T-helper 1 cell treated with Interleukin-12 subunit alpha and Interleukin-12 subunit beta and Interleukin-4 antibody, amounts not matched to agents 30 μg/mL and 1 μg/mL, for 36 hours (primary cell): ENCODE measurements around the gene TANK.
"Not testable (repeated sequence)": the region's sequence is repeated elsewhere in the genome, so short reads cannot be mapped to it uniquely, and the experiment has no call there.

Experiments
- H3K27ac Mint-ChIP-seq: one replicate; pipeline ENCODE4 v1.8.0; 2021; ENCODE audit warnings: mild to moderate bottlenecking, mixed read lengths
- H3K27me3 Mint-ChIP-seq: one replicate; pipeline ENCODE4 v1.8.0; 2021; ENCODE audit warnings: low read depth, mixed read lengths
- H3K36me3 Mint-ChIP-seq: one replicate; pipeline ENCODE4 v1.8.0; 2021; ENCODE audit warnings: low read depth, mixed read lengths
- H3K4me1 Mint-ChIP-seq: one replicate; pipeline ENCODE4 v1.8.0; 2021; ENCODE audit warnings: low read depth, mixed read lengths
- H3K4me3 Mint-ChIP-seq: one replicate; pipeline ENCODE4 v1.8.0; 2021; ENCODE audit warnings: mild to moderate bottlenecking, moderate library complexity, mixed read lengths
- H3K9me3 Mint-ChIP-seq: one replicate; pipeline ENCODE4 v1.8.0; 2021; ENCODE audit warnings: mixed read lengths

The TANK gene

GRCh38 chr2:161239326-161240109 is 79.3 kb downstream of the TANK start:
- H3K36me3 Mint-ChIP-seq: peaks cover 11% of the 10 kb centered on the region
- no peaks in the 10 kb centered on the region for H3K9me3 Mint-ChIP-seq
- no peaks in the 10 kb centered on the region for H3K27me3 Mint-ChIP-seq
- peaks cover 38% of the 10 kb centered on the region for H3K4me1 Mint-ChIP-seq
- H3K4me3 Mint-ChIP-seq: no peak overlapping the region
- peak overlapping the region; percentile 26 for H3K27ac Mint-ChIP-seq

- Mint-ChIP-seq H3K27ac (no peak overlapping the region), H3K9me3 (no peaks in the 10 kb centered on the region), H3K27me3 (no peaks in the 10 kb centered on the region), H3K4me1 (peaks cover 42% of the 10 kb centered on the region), H3K4me3 (no peak overlapping the region), H3K36me3 (peaks cover 7% of the 10 kb centered on the region)
Observed at GRCh38 chr2:161241894-161242293, 81.7 kb downstream of the TANK start.

GRCh38 chr2:161243312-161243711 is 83.1 kb downstream of the TANK start:
- H3K27ac Mint-ChIP-seq: peak overlapping the region; percentile 53
- no peaks in the 10 kb centered on the region for H3K27me3 Mint-ChIP-seq
- H3K4me3 Mint-ChIP-seq: no peak overlapping the region
- peaks cover 36% of the 10 kb centered on the region for H3K4me1 Mint-ChIP-seq
- H3K36me3 Mint-ChIP-seq: peaks cover 9% of the 10 kb centered on the region
- no peaks in the 10 kb centered on the region for H3K9me3 Mint-ChIP-seq

GRCh38 chr2:161243905-161244304 is 83.7 kb downstream of the TANK start:
- Mint-ChIP-seq H3K4me1 (peaks cover 34% of the 10 kb centered on the region), H3K4me3 (peak overlapping the region; percentile 90), H3K27me3 (no peaks in the 10 kb centered on the region), H3K36me3 (peaks cover 9% of the 10 kb centered on the region), H3K27ac (peak overlapping the region; percentile 91), H3K9me3 (no peaks in the 10 kb centered on the region)

GRCh38 chr2:161244387-161245260 is 84.4 kb downstream of the TANK start:
- H3K36me3 Mint-ChIP-seq, H3K27me3 Mint-ChIP-seq, H3K9me3 Mint-ChIP-seq: not testable (repeated sequence)
- Mint-ChIP-seq H3K4me1 (peaks cover 36% of the 10 kb centered on the region), H3K27ac (peak overlapping the region; percentile 97), H3K4me3 (peak overlapping the region; percentile 96)

GRCh38 chr2:161245261-161245553 is 85.0 kb downstream of the TANK start:
- peak overlapping the region; percentile 96 for H3K4me3 Mint-ChIP-seq

GRCh38 chr2:161245671-161246070 is 85.4 kb downstream of the TANK start:
- peaks cover 9% of the 10 kb centered on the region for H3K36me3 Mint-ChIP-seq
- H3K9me3 Mint-ChIP-seq: no peaks in the 10 kb centered on the region
- no peaks in the 10 kb centered on the region for H3K27me3 Mint-ChIP-seq
- H3K27ac Mint-ChIP-seq: peak overlapping the region; percentile 69
- peak overlapping the region; percentile 96 for H3K4me3 Mint-ChIP-seq
- H3K4me1 Mint-ChIP-seq: peaks cover 36% of the 10 kb centered on the region

More at GRCh38 chr2:161245261-161245553, 85.0 kb downstream of the TANK start:
- peaks cover 9% of the 10 kb centered on the region for H3K36me3 Mint-ChIP-seq
- H3K9me3 Mint-ChIP-seq: no peaks in the 10 kb centered on the region
- H3K27me3 Mint-ChIP-seq: no peaks in the 10 kb centered on the region
- peaks cover 36% of the 10 kb centered on the region for H3K4me1 Mint-ChIP-seq
- peak overlapping the region; percentile 97 for H3K27ac Mint-ChIP-seq

- no peaks in the 10 kb centered on the region for H3K27me3 Mint-ChIP-seq
- H3K4me3 Mint-ChIP-seq: peak overlapping the region; percentile 6
- H3K9me3 Mint-ChIP-seq: no peaks in the 10 kb centered on the region
- H3K27ac Mint-ChIP-seq: no peak overlapping the region
- H3K36me3 Mint-ChIP-seq: peaks cover 9% of the 10 kb centered on the region
- H3K4me1 Mint-ChIP-seq: peaks cover 38% of the 10 kb centered on the region
Observed at GRCh38 chr2:161246281-161246680, 86.1 kb downstream of the TANK start.

- H3K4me1 Mint-ChIP-seq: peaks cover 14% of the 10 kb centered on the region
- H3K27me3 Mint-ChIP-seq: no peaks in the 10 kb centered on the region
- peaks cover 7% of the 10 kb centered on the region for H3K36me3 Mint-ChIP-seq
- H3K9me3 Mint-ChIP-seq: no peaks in the 10 kb centered on the region
- H3K27ac Mint-ChIP-seq: no peak overlapping the region
- H3K4me3 Mint-ChIP-seq: no peak overlapping the region
Observed at GRCh38 chr2:161250864-161251436, 90.7 kb downstream of the TANK start.

GRCh38 chr2:161257123-161257952 is 97.1 kb downstream of the TANK start:
- no peak overlapping the region for H3K4me3 Mint-ChIP-seq
- no peak overlapping the region for H3K27ac Mint-ChIP-seq
- H3K4me1 Mint-ChIP-seq: no peaks in the 10 kb centered on the region
- no peaks in the 10 kb centered on the region for H3K27me3 Mint-ChIP-seq
- no peaks in the 10 kb centered on the region for H3K36me3 Mint-ChIP-seq
- H3K9me3 Mint-ChIP-seq: no peaks in the 10 kb centered on the region

GRCh38 chr2:161265874-161266273 is 105.6 kb downstream of the TANK start:
- Mint-ChIP-seq H3K27ac (no peak overlapping the region), H3K4me1 (no peaks in the 10 kb centered on the region), H3K36me3 (no peaks in the 10 kb centered on the region), H3K4me3 (no peak overlapping the region), H3K27me3 (peaks cover 30% of the 10 kb centered on the region), H3K9me3 (no peaks in the 10 kb centered on the region)

- H3K27ac Mint-ChIP-seq: no peak overlapping the region
- peaks cover 26% of the 10 kb centered on the region for H3K27me3 Mint-ChIP-seq
- no peaks in the 10 kb centered on the region for H3K36me3 Mint-ChIP-seq
Observed at GRCh38 chr2:161269111-161269510, 108.9 kb downstream of the TANK start.

GRCh38 chr2:161273038-161273760 is 113.0 kb downstream of the TANK start:
- peaks cover 17% of the 10 kb centered on the region for H3K27me3 Mint-ChIP-seq
- no peaks in the 10 kb centered on the region for H3K36me3 Mint-ChIP-seq
- no peak overlapping the region for H3K4me3 Mint-ChIP-seq
- H3K27ac Mint-ChIP-seq: no peak overlapping the region
- no peaks in the 10 kb centered on the region for H3K9me3 Mint-ChIP-seq
- peaks cover 2% of the 10 kb centered on the region for H3K4me1 Mint-ChIP-seq

More at GRCh38 chr2:161269111-161269510, 108.9 kb downstream of the TANK start:
- Mint-ChIP-seq H3K4me1 (peaks cover 2% of the 10 kb centered on the region), H3K4me3 (no peak overlapping the region), H3K9me3 (no peaks in the 10 kb centered on the region)
